Fibroblast of lung (primary cell): ENCODE data around the gene AHCYL2. TPM values are rescaled to one million over a fixed set of nuclear protein-coding genes. Genes with fewer than 3 reads are reported as not detected.

Experiments used
- DNase-seq, 2 donors: peaks; one replicate each; pipeline versions ENCODE4 v3.0.0 to v3.0.0-alpha.2; 2010; ENCODE audit warnings: low read depth in 2 of 2
- H2AFZ ChIP-seq: 2 replicates; pipeline ENCODE4 v1.5.1; 2012; ENCODE audit warnings: low read length, control low read depth, inconsistent platforms
- H3K27ac ChIP-seq: 2 replicates; pipeline ENCODE4 v1.5.1; 2011; ENCODE audit warnings: low read length, control low read depth; ENCODE audit not compliant: insufficient read depth
- H3K27me3 ChIP-seq: 2 replicates; pipeline ENCODE4 v1.5.1; 2011; ENCODE audit warnings: mild to moderate bottlenecking, low read length; ENCODE audit not compliant: control insufficient read depth, insufficient read depth
- H3K36me3 ChIP-seq: 2 replicates; pipeline ENCODE4 v1.5.1; 2011; ENCODE audit warnings: low read length; ENCODE audit not compliant: control insufficient read depth, insufficient read depth
- H3K4me1 ChIP-seq: 2 replicates; pipeline ENCODE4 v1.5.1; 2011; ENCODE audit warnings: low read length; ENCODE audit not compliant: control insufficient read depth, insufficient read depth; ENCODE audit errors: extremely low read depth
- H3K4me2 ChIP-seq: 2 replicates; pipeline ENCODE4 v1.5.1; 2011; ENCODE audit warnings: low read length, control low read depth; ENCODE audit not compliant: insufficient read depth; ENCODE audit errors: extremely low read depth
- H3K4me3 ChIP-seq, 4 experiments: fragments of 200-600 bp in 1 of 4; sonication (generic) in 1 of 4; replicated peaks in 1 of 4; 2 replicates each; pipeline ENCODE4 v1.5.1; 2011 to 2016; ENCODE audit warnings: low read length in 4 of 4, low read depth in 3 of 4, mild to moderate bottlenecking in 3 of 4, control low read depth in 2 of 4, inconsistent platforms in 1 of 4, mixed read lengths in 1 of 4; ENCODE audit not compliant: insufficient read depth in 1 of 4; ENCODE audit errors: control extremely low read depth in 1 of 4
- H3K79me2 ChIP-seq: 2 replicates; pipeline ENCODE4 v1.5.1; 2012; ENCODE audit warnings: mild to moderate bottlenecking, low read length, inconsistent platforms; ENCODE audit not compliant: control insufficient read depth, insufficient read depth
- H3K9ac ChIP-seq: 2 replicates; pipeline ENCODE4 v1.5.1; 2011; ENCODE audit warnings: mild to moderate bottlenecking, low read length, control low read depth; ENCODE audit not compliant: insufficient read depth
- H3K9me3 ChIP-seq: 2 replicates; pipeline ENCODE4 v1.5.1; 2012; ENCODE audit warnings: low read depth, low read length; ENCODE audit not compliant: control insufficient read depth, insufficient read depth
- H4K20me1 ChIP-seq: 2 replicates; pipeline ENCODE4 v1.5.1; 2011; ENCODE audit warnings: low read length; ENCODE audit not compliant: control insufficient read depth, insufficient read depth; ENCODE audit errors: extremely low read depth
- CTCF ChIP-seq, 2 donors: IDR thresholded peaks in 1 of 2; conservative IDR thresholded peaks in 1 of 2; 1 replicate in 1 of 2; 2 replicates in 1 of 2; pipeline ENCODE4 v1.5.1; 2011 to 2012; ENCODE audit warnings: low read length in 2 of 2, control low read depth in 1 of 2, inconsistent platforms in 1 of 2, low read depth in 1 of 2, mild to moderate bottlenecking in 1 of 2
- EZH2 ChIP-seq: IDR thresholded peaks from 2 replicates; pipeline ENCODE4 v1.5.1; 2012; ENCODE audit warnings: low read length, control low read depth, mild to moderate bottlenecking; ENCODE audit errors: missing control alignments
- polyA plus RNA-seq, 2 donors: library from polyadenylated mRNA; depleted of rRNA in 1 of 2; stranded (reverse) in 1 of 2; unstranded in 1 of 2; fragments of >200 nt; gene quantifications; 2 replicates each; pipeline ENCODE4 v1.2.1, GENCODE V29; 2011 to 2012; ENCODE audit warnings: missing spikeins in 1 of 2
- total RNA-seq: library from RNA; depleted of rRNA; stranded (reverse); fragments of >200 nt; gene quantifications from 2 replicates; pipeline ENCODE4 v1.2.1, GENCODE V29; 2014

Gene AHCYL2
- total and polyA plus RNA-seq, 2 donors (not counting 1 experiment from before 2014, with no cell fraction given) = 8.7 to 11.9 TPM

DNA sequence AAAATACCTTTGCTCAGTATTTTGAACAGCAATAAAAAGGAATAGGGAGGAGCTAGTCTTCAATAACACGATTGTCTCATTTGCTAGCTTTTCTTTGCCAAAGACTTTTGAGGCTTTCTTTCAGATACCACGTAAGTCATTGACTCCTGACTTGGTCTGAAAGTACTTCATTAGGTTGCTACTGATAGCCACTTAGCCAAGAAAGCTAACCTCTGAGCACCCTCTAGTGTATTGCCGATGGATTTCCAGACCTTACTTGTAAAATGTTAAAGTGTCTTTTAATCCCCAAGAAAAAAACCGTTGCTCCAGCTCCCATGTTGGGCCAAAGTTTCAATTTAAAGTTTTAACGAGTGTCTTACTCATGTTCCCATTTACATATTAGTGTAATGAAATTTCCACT, 146.0 kb downstream of the AHCYL2 start:
- TF ChIP-seq EZH2 (no peak), CTCF (conservative IDR thresholded peaks at IDR 0.05 in 1 of 2, IDR thresholded peaks at IDR 0.05 in 1 of 2; ENCODE audit: low read depth in 1 of 2, low read length in 2 of 2) (no peak)
- Histone ChIP-seq H4K20me1 (no peaks in the 10 kb centered on the region), H3K9ac (no peak overlapping the region), H3K79me2 (no peaks in the 10 kb centered on the region), H3K27ac (no peak overlapping the region), H3K4me2 (no peak overlapping the region), H3K9me3 (no peaks in the 10 kb centered on the region), H3K4me3 (no peak overlapping the region), H3K36me3 (no peaks in the 10 kb centered on the region), H3K4me1 (no peaks in the 10 kb centered on the region), H2AFZ (no peak overlapping the region), H3K27me3 (no peaks in the 10 kb centered on the region)
- DNase-seq = peak; percentile 15 to 17

DNA sequence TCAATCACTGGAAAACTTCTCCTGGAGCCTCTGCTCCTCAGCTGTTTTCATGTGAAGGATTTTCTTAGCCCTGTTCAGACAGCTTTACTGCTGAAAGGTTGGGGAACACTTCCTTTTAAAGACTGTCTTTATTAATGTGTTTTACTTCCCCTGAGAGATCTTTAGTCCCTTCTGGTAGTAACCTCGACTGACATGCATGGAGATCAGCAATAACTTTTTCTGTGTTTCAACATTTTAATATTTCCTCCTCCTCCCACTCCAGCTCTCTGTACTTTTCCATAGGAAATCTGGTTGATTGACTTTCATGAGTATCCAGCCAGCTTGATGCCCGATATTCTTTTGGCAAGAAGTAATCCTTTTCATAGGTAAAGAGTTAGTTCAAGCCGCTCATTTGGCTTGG, 146.7 kb downstream of the AHCYL2 start:
- H4K20me1 ChIP-seq = no peaks in the 10 kb centered on the region
- H3K27me3 ChIP-seq = no peaks in the 10 kb centered on the region
- DNase-seq = no peak
- no peaks in the 10 kb centered on the region for H3K4me1 ChIP-seq
- H2AFZ ChIP-seq = no peak overlapping the region
- no peak for TF ChIP-seq CTCF (conservative IDR thresholded peaks at IDR 0.05 in 1 of 2, IDR thresholded peaks at IDR 0.05 in 1 of 2; ENCODE audit: low read depth in 1 of 2, low read length in 2 of 2)
- TF ChIP-seq EZH2 = no peak
- no peak overlapping the region for H3K9ac ChIP-seq
- H3K9me3 ChIP-seq = no peaks in the 10 kb centered on the region
- H3K4me3 ChIP-seq = no peak overlapping the region
- no peak overlapping the region for H3K27ac ChIP-seq
- no peak overlapping the region for H3K4me2 ChIP-seq
- H3K79me2 ChIP-seq = no peaks in the 10 kb centered on the region
- H3K36me3 ChIP-seq = no peaks in the 10 kb centered on the region

DNA sequence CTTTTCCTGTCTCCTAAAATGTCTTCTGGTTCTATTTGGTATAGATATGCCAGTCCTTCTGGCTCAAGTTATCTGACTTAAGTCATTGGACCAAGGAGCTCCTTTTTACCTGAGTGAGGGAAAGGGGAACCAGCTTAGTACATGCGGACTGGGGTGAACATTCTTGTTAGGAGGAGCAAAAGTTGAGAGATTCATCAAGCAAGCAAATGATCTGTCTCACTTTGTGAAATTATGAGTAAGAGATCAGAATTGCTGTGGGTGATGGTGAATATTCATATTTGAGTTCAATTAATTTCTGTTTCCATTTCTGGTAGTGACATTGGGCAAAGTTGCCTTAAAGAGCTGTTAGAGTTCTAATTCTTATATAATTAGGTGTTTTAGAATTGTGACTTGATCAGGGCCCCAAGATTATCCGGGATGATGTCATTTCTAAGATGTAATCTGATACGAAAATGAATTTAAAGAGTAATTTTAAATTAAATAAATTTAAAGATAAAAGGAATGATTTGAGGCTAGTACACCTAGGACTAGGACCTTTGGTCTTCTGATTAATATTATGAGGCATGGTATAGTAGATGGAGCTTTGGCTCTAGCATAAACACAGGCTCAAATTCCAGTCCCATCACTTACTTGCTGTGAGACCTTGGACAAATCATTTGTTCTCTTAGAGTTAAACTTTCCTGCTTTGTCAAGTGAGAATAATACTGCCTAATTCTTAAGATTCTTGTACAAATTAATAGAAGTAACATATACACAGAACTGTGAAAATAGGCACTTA, 149.0 kb downstream of the AHCYL2 start:
- Histone ChIP-seq H3K79me2 (no peaks in the 10 kb centered on the region), H2AFZ (no peak overlapping the region), H3K4me3 (no peak overlapping the region), H3K27ac (no peak overlapping the region), H4K20me1 (no peaks in the 10 kb centered on the region), H3K4me2 (no peak overlapping the region), H3K36me3 (no peaks in the 10 kb centered on the region), H3K9me3 (no peaks in the 10 kb centered on the region), H3K27me3 (no peaks in the 10 kb centered on the region), H3K9ac (no peak overlapping the region), H3K4me1 (no peaks in the 10 kb centered on the region)
- DNase-seq = no peak
- no peak for TF ChIP-seq CTCF (conservative IDR thresholded peaks at IDR 0.05 in 1 of 2, IDR thresholded peaks at IDR 0.05 in 1 of 2; ENCODE audit: low read depth in 1 of 2, low read length in 2 of 2)
- no peak for TF ChIP-seq EZH2
